A673 (cell line): ENCODE measurements around the gene SUN1. TPM values are rescaled to one million over a fixed set of nuclear protein-coding genes. Genes with fewer than 3 reads are reported as not detected.

ENCODE experiments used
- BruUV-seq: library from RNA; stranded (reverse); fragments of 400-500 nt; replicated peaks from 2 replicates; lab custom pipeline; 2021; lab: Mats Ljungman, UMichigan
- CTCF ChIA-PET: fragments of 300-600 bp; sonication (Branson Sonifier 250); formaldehyde crosslinking; loops from one replicate; lab custom pipeline; 2022; ENCODE audit warnings: antibody characterized with exemption; lab: Charles Lee
- POLR2A ChIA-PET: fragments of 300-600 bp; sonication (Branson Sonifier 250); formaldehyde crosslinking; loops from one replicate; lab custom pipeline; 2022; ENCODE audit warnings: antibody characterized with exemption; ENCODE audit not compliant: low non-redundant PET; lab: Charles Lee
- DNase-seq: peaks from one replicate; pipeline ENCODE4 v3.0.0-alpha.2; 2015; ENCODE audit warnings: low spot score
- H3K27ac ChIP-seq: fragments of 200-600 bp; sonication (generic); 2 replicates; pipeline ENCODE4 v1.5.1; 2016; ENCODE audit warnings: mixed run types, low read depth, mild to moderate bottlenecking, mixed read lengths, antibody characterized with exemption, low read length; ENCODE audit not compliant: poor library complexity, severe bottlenecking
- H3K27me3 ChIP-seq: fragments of 200-600 bp; sonication (generic); replicated peaks from 2 replicates; pipeline ENCODE4 v1.6.1; 2017; ENCODE audit warnings: mixed run types, low read depth, mild to moderate bottlenecking, mixed read lengths, antibody characterized with exemption, low read length; ENCODE audit not compliant: insufficient read depth, poor library complexity
- H3K36me3 ChIP-seq: fragments of 200-600 bp; sonication (generic); 2 replicates; pipeline ENCODE4 v1.6.1; 2016; ENCODE audit warnings: mixed run types, mild to moderate bottlenecking, mixed read lengths, antibody characterized with exemption, low read length; ENCODE audit not compliant: insufficient read depth, poor library complexity, severe bottlenecking
- H3K4me1 ChIP-seq: fragments of 200-600 bp; sonication (generic); 2 replicates; pipeline ENCODE4 v1.6.1; 2017; ENCODE audit warnings: mixed run types, mild to moderate bottlenecking, mixed read lengths, antibody characterized with exemption, low read length; ENCODE audit not compliant: insufficient read depth, poor library complexity, severe bottlenecking
- H3K4me3 ChIP-seq: fragments of 200-600 bp; sonication (generic); 2 replicates; pipeline ENCODE4 v1.5.1; 2016; ENCODE audit warnings: low read depth, mixed run types, mild to moderate bottlenecking, mixed read lengths, low read length; ENCODE audit not compliant: poor library complexity, severe bottlenecking
- H3K9me3 ChIP-seq: fragments of 200-600 bp; sonication (generic); 2 replicates; pipeline ENCODE4 v1.6.1; 2016; ENCODE audit warnings: mixed run types, low read depth, mild to moderate bottlenecking, mixed read lengths, antibody characterized with exemption, low read length; ENCODE audit not compliant: poor library complexity, severe bottlenecking
- EZH2 ChIP-seq: fragments of 200-600 bp; sonication (generic); IDR thresholded peaks from 2 replicates; pipeline ENCODE4 v1.6.1; 2017; ENCODE audit warnings: borderline replicate concordance, low read depth, mild to moderate bottlenecking, mixed read lengths, antibody characterized with exemption, low read length; ENCODE audit not compliant: poor library complexity, severe bottlenecking
- intact Hi-C: fragments of 100-400 bp; cut with micrococcal nuclease; formaldehyde crosslinking; loops from one replicate; pipeline ENCODE4 v1.10.0; 2022; ENCODE audit not compliant: unreplicated experiment
- total RNA-seq: library from RNA; stranded (reverse); gene quantifications from 2 replicates; pipeline ENCODE4 v1.2.3, GENCODE V29; 2021
- TF ChIP-seq, protein P1 (sequence below): fragments of 300-800, 200-600 bp; sonication (generic); conservative IDR thresholded peaks from 2 replicates; pipeline ENCODE4 v1.5.1; 2017; ENCODE audit warnings: low read depth, mild to moderate bottlenecking, antibody characterized with exemption, low read length, moderate library complexity, mixed read lengths

Gene SUN1
- total RNA-seq, 1 experiment from 2014 or later, result 189 TPM

DNA sequence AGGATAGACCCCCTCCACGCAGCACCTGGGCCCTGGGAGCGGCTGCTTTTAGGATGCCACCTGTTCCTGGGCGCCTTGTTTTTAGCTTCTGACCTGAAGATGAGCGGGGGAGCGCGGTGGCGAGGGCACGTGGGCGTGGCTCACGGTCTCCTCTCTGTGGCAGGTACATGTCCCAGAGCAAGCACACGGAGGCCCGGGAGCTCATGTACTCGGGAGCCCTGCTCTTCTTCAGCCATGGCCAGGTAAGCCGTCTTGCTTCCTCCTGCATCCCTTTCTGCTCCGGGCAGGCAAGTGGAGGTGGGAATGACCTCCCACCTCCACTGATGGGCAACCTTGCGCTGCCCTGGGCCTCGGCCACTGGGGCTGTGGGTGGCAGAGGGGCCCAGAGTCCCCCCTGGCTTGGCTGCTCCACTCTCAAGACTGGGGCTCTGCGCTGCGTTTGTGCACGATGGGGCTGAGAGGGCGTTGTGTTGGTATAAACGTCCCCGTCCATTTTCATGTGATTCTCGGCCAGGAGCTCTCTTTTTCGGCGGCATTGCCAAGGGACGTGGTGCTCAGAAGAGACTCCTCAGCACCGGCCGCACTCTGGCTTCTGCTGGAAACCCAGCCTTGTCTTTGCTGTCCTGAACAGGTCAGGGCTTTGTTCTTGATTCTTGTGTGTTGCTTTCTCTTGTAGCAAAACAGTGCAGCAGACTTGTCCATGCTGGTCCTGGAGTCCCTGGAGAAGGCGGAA is 53.8 kb downstream of the SUN1 start:
- H3K4me1 ChIP-seq, result no peaks in the 10 kb centered on the region

DNA sequence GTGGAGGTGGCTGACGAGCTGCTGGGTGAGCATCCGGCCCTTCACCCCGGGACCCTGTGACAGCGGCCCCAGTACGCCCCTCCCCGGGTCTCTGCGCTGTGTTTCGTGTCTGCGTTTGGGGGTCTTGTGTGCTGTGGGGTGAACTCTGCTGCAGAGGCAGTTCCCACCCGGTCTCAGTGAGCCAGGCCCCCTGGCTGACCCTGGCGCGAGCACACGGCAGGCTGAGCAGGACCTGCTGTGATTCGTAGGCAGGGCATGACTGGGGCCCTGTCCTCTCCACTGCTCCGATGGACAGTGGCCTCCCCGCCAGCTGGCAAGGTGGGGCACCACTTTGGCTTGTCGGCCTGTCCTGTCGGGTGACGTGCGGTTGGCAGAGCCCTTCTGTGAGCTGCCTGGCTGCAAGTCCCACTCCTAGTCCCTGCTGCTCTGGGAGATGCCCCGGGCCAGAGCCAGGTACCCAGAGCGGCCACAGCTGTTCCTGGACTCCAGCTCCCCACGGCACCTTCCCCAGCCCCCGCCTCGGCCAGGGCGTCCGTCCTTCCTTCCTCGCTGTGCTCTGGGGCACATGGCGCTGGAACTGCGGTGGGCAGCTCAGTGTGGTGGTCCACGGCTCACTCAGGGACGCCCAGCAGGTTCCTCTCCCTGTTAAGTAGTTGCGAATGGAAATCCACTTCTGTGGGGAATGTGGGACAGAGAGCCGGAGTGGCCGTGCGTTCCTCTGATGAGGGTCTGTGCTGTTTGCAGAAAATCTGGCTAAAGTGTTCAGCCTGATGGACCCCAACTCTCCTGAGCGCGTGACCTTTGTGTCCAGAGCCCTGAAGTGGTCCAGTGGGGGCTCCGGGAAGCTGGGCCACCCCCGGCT is 54.6 kb downstream of the SUN1 start:
- CTCF ChIA-PET, result no interaction called here
- no peak for TF ChIP-seq EZH2
- TF ChIP-seq, protein P1, sequence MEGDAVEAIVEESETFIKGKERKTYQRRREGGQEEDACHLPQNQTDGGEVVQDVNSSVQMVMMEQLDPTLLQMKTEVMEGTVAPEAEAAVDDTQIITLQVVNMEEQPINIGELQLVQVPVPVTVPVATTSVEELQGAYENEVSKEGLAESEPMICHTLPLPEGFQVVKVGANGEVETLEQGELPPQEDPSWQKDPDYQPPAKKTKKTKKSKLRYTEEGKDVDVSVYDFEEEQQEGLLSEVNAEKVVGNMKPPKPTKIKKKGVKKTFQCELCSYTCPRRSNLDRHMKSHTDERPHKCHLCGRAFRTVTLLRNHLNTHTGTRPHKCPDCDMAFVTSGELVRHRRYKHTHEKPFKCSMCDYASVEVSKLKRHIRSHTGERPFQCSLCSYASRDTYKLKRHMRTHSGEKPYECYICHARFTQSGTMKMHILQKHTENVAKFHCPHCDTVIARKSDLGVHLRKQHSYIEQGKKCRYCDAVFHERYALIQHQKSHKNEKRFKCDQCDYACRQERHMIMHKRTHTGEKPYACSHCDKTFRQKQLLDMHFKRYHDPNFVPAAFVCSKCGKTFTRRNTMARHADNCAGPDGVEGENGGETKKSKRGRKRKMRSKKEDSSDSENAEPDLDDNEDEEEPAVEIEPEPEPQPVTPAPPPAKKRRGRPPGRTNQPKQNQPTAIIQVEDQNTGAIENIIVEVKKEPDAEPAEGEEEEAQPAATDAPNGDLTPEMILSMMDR, result no peak
- intact Hi-C loops, result no loop called here
- no peak for DNase-seq
- Histone ChIP-seq H3K4me1 (no peaks in the 10 kb centered on the region), H3K27ac (no peak overlapping the region), H3K4me3 (no peak overlapping the region), H3K9me3 (no peaks in the 10 kb centered on the region), H3K27me3 (no peaks in the 10 kb centered on the region), H3K36me3 (peaks cover 21% of the 10 kb centered on the region)
- POLR2A ChIA-PET, result no interaction called here
- BruUV-seq, result no TSS peak

More for the DNA sequence above, 53.8 kb downstream of the SUN1 start:
- TF ChIP-seq EZH2, result no peak
- BruUV-seq, result no TSS peak
- POLR2A ChIA-PET, result interaction anchor here (0.6 kb wide), 1 partner anchor 80 kb away, joined by 9 read pairs; no protein-coding TSS in a partner anchor
- no peaks in the 10 kb centered on the region for H3K27me3 ChIP-seq
- no peak overlapping the region for H3K4me3 ChIP-seq
- intact Hi-C loops, result no loop called here
- peaks cover 14% of the 10 kb centered on the region for H3K36me3 ChIP-seq
- no peak overlapping the region for H3K27ac ChIP-seq
- DNase-seq, result no peak
- CTCF ChIA-PET, result no interaction called here
- no peaks in the 10 kb centered on the region for H3K9me3 ChIP-seq

DNA sequence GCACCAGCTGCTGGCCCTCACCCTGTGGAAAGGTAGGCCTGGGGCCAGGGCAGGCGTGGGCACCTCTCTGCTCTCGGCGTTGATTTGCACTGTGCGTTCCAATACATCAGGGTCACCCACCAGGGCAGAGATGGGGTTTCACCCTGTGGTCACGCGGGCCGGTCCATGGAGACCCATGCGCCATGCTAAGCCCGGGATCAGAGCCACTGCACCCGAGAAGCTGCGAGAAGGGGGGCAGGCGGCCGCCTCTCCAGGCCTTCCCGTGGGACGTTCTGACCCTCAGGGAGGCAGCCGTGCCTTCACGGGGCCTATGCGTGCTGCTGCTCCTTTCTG is 55.2 kb downstream of the SUN1 start:
- no peak overlapping the region for H3K27ac ChIP-seq
- peaks cover 23% of the 10 kb centered on the region for H3K36me3 ChIP-seq
- CTCF ChIA-PET, result no interaction called here
- no peaks in the 10 kb centered on the region for H3K9me3 ChIP-seq
- no peaks in the 10 kb centered on the region for H3K4me1 ChIP-seq
- no TSS peak for BruUV-seq
- no peak for DNase-seq
- H3K27me3 ChIP-seq, result no peaks in the 10 kb centered on the region
- intact Hi-C loops, result no loop called here
- H3K4me3 ChIP-seq, result no peak overlapping the region
- POLR2A ChIA-PET, result no interaction called here
- TF ChIP-seq, protein P1, result no peak
- TF ChIP-seq EZH2, result no peak
